Neural progenitor cell (in vitro differentiated cells): ENCODE measurements around the gene EIF2D. TPM values are rescaled to one million over a fixed set of nuclear protein-coding genes. Genes with fewer than 3 reads are reported as not detected.

Experiments used
- DNase-seq: peaks from one replicate; pipeline ENCODE4 v3.0.0-alpha.2; 2016; ENCODE audit warnings: low spot score
- H2AFZ ChIP-seq: fragments of 200-600 bp; sonication (generic); replicated peaks from 2 replicates; pipeline ENCODE4 v1.6.1; 2016; ENCODE audit warnings: antibody characterized with exemption
- H3F3A ChIP-seq: fragments of 200-600 bp; sonication (generic); 2 replicates; pipeline ENCODE4 v1.6.1; 2016; ENCODE audit warnings: antibody characterized with exemption, low read depth
- H3K27ac ChIP-seq: fragments of 200-600 bp; sonication (generic); 2 replicates; pipeline ENCODE4 v1.5.1; 2016; ENCODE audit warnings: mild to moderate bottlenecking
- H3K27me3 ChIP-seq: fragments of 200-600 bp; sonication (generic); 2 replicates; pipeline ENCODE4 v1.6.1; 2016; ENCODE audit warnings: mild to moderate bottlenecking, moderate library complexity
- H3K36me3 ChIP-seq: fragments of 200-600 bp; sonication (generic); 2 replicates; pipeline ENCODE4 v1.5.1; 2016
- H3K4me1 ChIP-seq: fragments of 200-600 bp; sonication (generic); 2 replicates; pipeline ENCODE4 v1.6.1; 2016; ENCODE audit warnings: mixed run types
- H3K4me2 ChIP-seq: fragments of 200-600 bp; sonication (generic); 2 replicates; pipeline ENCODE4 v1.6.1; 2016
- H3K4me3 ChIP-seq: fragments of 200-600 bp; sonication (generic); 2 replicates; pipeline ENCODE4 v1.5.1; 2016
- H3K79me2 ChIP-seq: fragments of 200-600 bp; sonication (generic); 2 replicates; pipeline ENCODE4 v1.6.1; 2016; ENCODE audit warnings: low read depth
- H3K9ac ChIP-seq: fragments of 200-600 bp; sonication (generic); 2 replicates; pipeline ENCODE4 v1.6.1; 2016
- H3K9me3 ChIP-seq: fragments of 200-600 bp; sonication (generic); 2 replicates; pipeline ENCODE4 v1.5.1; 2016; ENCODE audit warnings: low read depth
- H4K20me1 ChIP-seq: fragments of 200-600 bp; sonication (generic); 2 replicates; pipeline ENCODE4 v1.6.1; 2016; ENCODE audit warnings: low read depth
- H3K27ac Mint-ChIP-seq: 3 replicates; pipeline ENCODE4 v1.8.0; 2021; ENCODE audit warnings: mixed read lengths
- H3K27me3 Mint-ChIP-seq: 2 replicates; pipeline ENCODE4 v1.8.0; 2022; ENCODE audit warnings: low read depth, mild to moderate bottlenecking, inconsistent platforms, moderate library complexity, mixed read lengths; ENCODE audit not compliant: insufficient read depth
- H3K36me3 Mint-ChIP-seq: 3 replicates; pipeline ENCODE4 v1.8.0; 2021; ENCODE audit warnings: mixed read lengths
- H3K4me1 Mint-ChIP-seq: 3 replicates; pipeline ENCODE4 v1.8.0; 2021; ENCODE audit warnings: mixed read lengths
- H3K4me3 Mint-ChIP-seq: 3 replicates; pipeline ENCODE4 v1.8.0; 2021; ENCODE audit warnings: mild to moderate bottlenecking, moderate library complexity, mixed read lengths
- H3K9me3 Mint-ChIP-seq: 3 replicates; pipeline ENCODE4 v1.8.0; 2020; ENCODE audit warnings: mixed read lengths
- CTCF ChIP-seq: fragments of 200-600 bp; sonication (generic); IDR thresholded peaks from 2 replicates; pipeline ENCODE4 v1.5.1; 2017; ENCODE audit warnings: antibody characterized with exemption, mild to moderate bottlenecking
- EZH2 ChIP-seq: fragments of 200-600 bp; sonication (generic); IDR thresholded peaks from 2 replicates; pipeline ENCODE4 v1.6.1; 2017; ENCODE audit warnings: antibody characterized with exemption, mild to moderate bottlenecking, moderate library complexity
- EZH2phosphoT487 ChIP-seq: fragments of 200-600 bp; sonication (generic); IDR thresholded peaks from 2 replicates; pipeline ENCODE4 v1.6.1; 2017; ENCODE audit warnings: antibody characterized with exemption
- total RNA-seq: library from RNA; depleted of rRNA; stranded (reverse); fragments of >200 nt; gene quantifications from 2 replicates; pipeline ENCODE4 v1.2.3, GENCODE V29; 2015; ENCODE audit warnings: low replicate concordance

The EIF2D gene
- total RNA-seq, 1 donor from 2014 or later: 47.5 TPM

DNA sequence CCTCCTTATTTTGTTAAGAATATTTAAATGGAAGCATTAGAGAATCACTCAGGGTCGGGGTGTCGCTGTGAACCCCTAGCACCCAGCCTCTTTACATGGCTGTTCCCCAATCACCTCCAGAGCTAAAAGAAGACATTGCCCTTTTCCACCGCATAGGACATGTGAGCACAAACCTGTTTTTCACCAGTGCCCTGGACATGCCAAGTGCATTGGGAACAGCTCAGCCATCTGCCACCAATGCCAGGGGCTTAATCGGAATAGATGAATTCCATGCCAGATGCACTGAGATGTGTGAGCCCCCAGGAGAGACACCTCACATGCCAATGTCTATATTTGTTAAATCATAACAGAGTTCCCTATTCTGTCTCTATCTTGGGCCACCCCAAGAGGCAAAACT is 33.3 kb downstream of the EIF2D start:
- Histone ChIP-seq H3K79me2 (no peaks in the 10 kb centered on the region), H3K4me3 (no peak overlapping the region), H3F3A (no peaks in the 10 kb centered on the region), H3K4me2 (no peak overlapping the region), H3K27ac (no peak overlapping the region), H4K20me1 (no peaks in the 10 kb centered on the region), H3K27me3 (no peaks in the 10 kb centered on the region), H2AFZ (no peak overlapping the region), H3K9ac (no peak overlapping the region), H3K36me3 (no peaks in the 10 kb centered on the region), H3K9me3 (no peaks in the 10 kb centered on the region), H3K4me1 (peaks cover 8% of the 10 kb centered on the region)
- no peak for DNase-seq
- peaks cover 4% of the 10 kb centered on the region for H3K4me1 Mint-ChIP-seq
- no peaks in the 10 kb centered on the region for H3K9me3 Mint-ChIP-seq
- H3K27ac Mint-ChIP-seq: no peak overlapping the region
- H3K27me3 Mint-ChIP-seq: peaks cover 6% of the 10 kb centered on the region
- no peaks in the 10 kb centered on the region for H3K36me3 Mint-ChIP-seq
- TF ChIP-seq EZH2phosphoT487 (no peak), EZH2 (no peak), CTCF (no peak)
- no peak overlapping the region for H3K4me3 Mint-ChIP-seq

GRCh38 chr1:206578068-206578977 is 33.9 kb downstream of the EIF2D start:
- TF ChIP-seq EZH2phosphoT487 (no peak), EZH2 (no peak), CTCF (no peak)
- peaks cover 8% of the 10 kb centered on the region for H3K4me1 ChIP-seq
- H3K4me1 Mint-ChIP-seq: peaks cover under 1% of the 10 kb centered on the region
- H3K36me3 ChIP-seq: no peaks in the 10 kb centered on the region
- H3K9me3 Mint-ChIP-seq: no peaks in the 10 kb centered on the region
- H3K4me2 ChIP-seq: no peak overlapping the region
- no peak overlapping the region for H2AFZ ChIP-seq
- H3F3A ChIP-seq: no peaks in the 10 kb centered on the region
- H3K9me3 ChIP-seq: no peaks in the 10 kb centered on the region
- no peak overlapping the region for H3K27ac ChIP-seq
- no peaks in the 10 kb centered on the region for H4K20me1 ChIP-seq
- H3K79me2 ChIP-seq: no peaks in the 10 kb centered on the region
- no peak overlapping the region for H3K4me3 Mint-ChIP-seq
- peaks cover 6% of the 10 kb centered on the region for H3K27me3 Mint-ChIP-seq
- no peak for DNase-seq
- H3K27ac Mint-ChIP-seq: no peak overlapping the region
- no peaks in the 10 kb centered on the region for H3K27me3 ChIP-seq
- H3K4me3 ChIP-seq: no peak overlapping the region
- H3K9ac ChIP-seq: no peak overlapping the region
- no peaks in the 10 kb centered on the region for H3K36me3 Mint-ChIP-seq

- Mint-ChIP-seq H3K27me3 (peaks cover 6% of the 10 kb centered on the region), H3K36me3 (no peaks in the 10 kb centered on the region), H3K9me3 (no peaks in the 10 kb centered on the region), H3K4me3 (no peak overlapping the region), H3K27ac (no peak overlapping the region), H3K4me1 (no peaks in the 10 kb centered on the region)
- no peak overlapping the region for H3K9ac ChIP-seq
- H3K4me2 ChIP-seq: no peak overlapping the region
- no peaks in the 10 kb centered on the region for H3K27me3 ChIP-seq
- no peaks in the 10 kb centered on the region for H3K36me3 ChIP-seq
- no peaks in the 10 kb centered on the region for H4K20me1 ChIP-seq
- no peak overlapping the region for H2AFZ ChIP-seq
- H3K79me2 ChIP-seq: no peaks in the 10 kb centered on the region
- H3K4me1 ChIP-seq: peaks cover 8% of the 10 kb centered on the region
- DNase-seq: no peak
- TF ChIP-seq CTCF: no peak
- no peaks in the 10 kb centered on the region for H3K9me3 ChIP-seq
- H3K27ac ChIP-seq: no peak overlapping the region
- H3K4me3 ChIP-seq: no peak overlapping the region
- H3F3A ChIP-seq: no peaks in the 10 kb centered on the region
Measured at GRCh38 chr1:206577626-206578025, 34.6 kb downstream of the EIF2D start.
